DOHH2 (cell line): ENCODE data around the gene SYNE1.

ENCODE experiments used
- H3F3A ChIP-seq: fragments of 200-600 bp; sonication (generic), shearing (Covaris generic); 2 replicates; pipeline ENCODE4 v1.6.0; 2016; ENCODE audit warnings: antibody characterized with exemption, mild to moderate bottlenecking; ENCODE audit not compliant: control insufficient read depth, insufficient read depth
- H3K27ac ChIP-seq: fragments of 200-600 bp; sonication (generic); 2 replicates; pipeline ENCODE4 v1.5.1; 2014; ENCODE audit warnings: low read depth, mild to moderate bottlenecking, low read length, moderate library complexity
- H3K27me3 ChIP-seq: fragments of 200-600 bp; sonication (generic); 2 replicates; pipeline ENCODE4 v1.6.1; 2014; ENCODE audit warnings: mild to moderate bottlenecking, low read length, mixed read lengths; ENCODE audit not compliant: control insufficient read depth
- H3K36me3 ChIP-seq: fragments of 200-600 bp; sonication (generic); 2 replicates; pipeline ENCODE4 v1.6.1; 2014; ENCODE audit warnings: mild to moderate bottlenecking, low read length, moderate library complexity, mixed read lengths; ENCODE audit not compliant: control insufficient read depth
- H3K4me1 ChIP-seq: fragments of 200-600 bp; sonication (generic); 2 replicates; pipeline ENCODE4 v1.6.1; 2014; ENCODE audit warnings: mild to moderate bottlenecking, low read length, mixed read lengths; ENCODE audit not compliant: control insufficient read depth
- H3K4me2 ChIP-seq: fragments of 200-600 bp; sonication (generic); 2 replicates; pipeline ENCODE4 v1.6.0; 2014; ENCODE audit warnings: mild to moderate bottlenecking, low read length, moderate library complexity
- H3K4me3 ChIP-seq: fragments of 200-600 bp; sonication (generic); 2 replicates; pipeline ENCODE4 v1.5.1; 2014; ENCODE audit warnings: mild to moderate bottlenecking, low read length, mixed read lengths
- H3K79me2 ChIP-seq: fragments of 200-600 bp; sonication (generic); 2 replicates; pipeline ENCODE4 v1.6.1; 2014; ENCODE audit warnings: mild to moderate bottlenecking, low read length, mixed read lengths; ENCODE audit not compliant: control insufficient read depth
- H3K9me2 ChIP-seq: fragments of 200-600 bp; sonication (generic); replicated peaks from 2 replicates; pipeline ENCODE4 v1.6.1; 2014; ENCODE audit warnings: mild to moderate bottlenecking, low read length, mixed read lengths; ENCODE audit not compliant: control insufficient read depth
- H3K9me3 ChIP-seq: fragments of 200-600 bp; sonication (generic); 2 replicates; pipeline ENCODE4 v1.6.1; 2014; ENCODE audit warnings: antibody characterized with exemption, low read length, mixed read lengths; ENCODE audit not compliant: control insufficient read depth, insufficient read depth
- H4K20me1 ChIP-seq: fragments of 200-600 bp; sonication (generic); 2 replicates; pipeline ENCODE4 v1.6.0; 2014; ENCODE audit warnings: low read depth, mild to moderate bottlenecking, antibody characterized with exemption, low read length, moderate library complexity; ENCODE audit not compliant: control insufficient read depth, insufficient read depth
- CTCF ChIP-seq: fragments of 200-600 bp; sonication (generic); IDR thresholded peaks from one replicate; pipeline ENCODE4 v1.5.1; 2014; ENCODE audit warnings: antibody characterized with exemption, mild to moderate bottlenecking, low read depth, low read length; ENCODE audit not compliant: poor library complexity, severe bottlenecking
- EZH2phosphoT487 ChIP-seq: fragments of 200-600 bp; sonication (generic); IDR thresholded peaks from 2 replicates; pipeline ENCODE4 v1.6.1; 2017; ENCODE audit warnings: borderline replicate concordance, mild to moderate bottlenecking, antibody characterized with exemption, low read length, moderate library complexity, mixed read lengths

Gene SYNE1

GRCh38 chr6:152636609-152637295 lies 410 bp downstream of the SYNE1 start:
- Histone ChIP-seq H3F3A (no peaks in the 10 kb centered on the region), H3K4me3 (no peak overlapping the region), H4K20me1 (no peaks in the 10 kb centered on the region), H3K9me3 (no peaks in the 10 kb centered on the region), H3K9me2 (no peaks in the 10 kb centered on the region), H3K36me3 (no peaks in the 10 kb centered on the region), H3K27me3 (no peaks in the 10 kb centered on the region), H3K4me1 (no peaks in the 10 kb centered on the region), H3K4me2 (no peak overlapping the region), H3K79me2 (no peaks in the 10 kb centered on the region), H3K27ac (no peak overlapping the region)
- TF ChIP-seq CTCF (no peak), EZH2phosphoT487 (no peak)

- H3K9me3 ChIP-seq, result no peaks in the 10 kb centered on the region
- H3K4me3 ChIP-seq, result no peak overlapping the region
These were observed 1.0 kb downstream of the SYNE1 start for GRCh38 chr6:152636021-152636608.

GRCh38 chr6:152634773-152635172 lies 2.4 kb downstream of the SYNE1 start:
- Histone ChIP-seq H3K27ac (no peak overlapping the region), H4K20me1 (no peaks in the 10 kb centered on the region), H3K9me3 (no peaks in the 10 kb centered on the region), H3K27me3 (no peaks in the 10 kb centered on the region), H3K9me2 (no peaks in the 10 kb centered on the region), H3K4me1 (no peaks in the 10 kb centered on the region), H3K79me2 (no peaks in the 10 kb centered on the region), H3K4me2 (no peak overlapping the region), H3F3A (no peaks in the 10 kb centered on the region), H3K36me3 (no peaks in the 10 kb centered on the region), H3K4me3 (no peak overlapping the region)
- TF ChIP-seq CTCF (no peak), EZH2phosphoT487 (no peak)

More at GRCh38 chr6:152636021-152636608, 1.0 kb downstream of the SYNE1 start:
- Histone ChIP-seq H3K27ac (no peak overlapping the region), H3K36me3 (no peaks in the 10 kb centered on the region), H3K9me2 (no peaks in the 10 kb centered on the region), H3K4me2 (no peak overlapping the region), H3K27me3 (no peaks in the 10 kb centered on the region), H3K79me2 (no peaks in the 10 kb centered on the region), H4K20me1 (no peaks in the 10 kb centered on the region), H3K4me1 (no peaks in the 10 kb centered on the region), H3F3A (no peaks in the 10 kb centered on the region)
- TF ChIP-seq CTCF (no peak), EZH2phosphoT487 (no peak)
